Neural progenitor cell (in vitro differentiated cells): ENCODE data around the gene MEGF10. TPM values are rescaled to one million over a fixed set of nuclear protein-coding genes. Genes with fewer than 3 reads are reported as not detected.
A peak's percentile ranks its signal among the peaks of the same experiment; 100 is the strongest.

ENCODE experiments used
- DNase-seq: peaks from one replicate; pipeline ENCODE4 v3.0.0-alpha.2; 2016; ENCODE audit warnings: low spot score
- H2AFZ ChIP-seq: fragments of 200-600 bp; sonication (generic); replicated peaks from 2 replicates; pipeline ENCODE4 v1.6.1; 2016; ENCODE audit warnings: antibody characterized with exemption
- H3F3A ChIP-seq: fragments of 200-600 bp; sonication (generic); 2 replicates; pipeline ENCODE4 v1.6.1; 2016; ENCODE audit warnings: antibody characterized with exemption, low read depth
- H3K27ac ChIP-seq: fragments of 200-600 bp; sonication (generic); 2 replicates; pipeline ENCODE4 v1.5.1; 2016; ENCODE audit warnings: mild to moderate bottlenecking
- H3K27me3 ChIP-seq: fragments of 200-600 bp; sonication (generic); 2 replicates; pipeline ENCODE4 v1.6.1; 2016; ENCODE audit warnings: mild to moderate bottlenecking, moderate library complexity
- H3K36me3 ChIP-seq: fragments of 200-600 bp; sonication (generic); 2 replicates; pipeline ENCODE4 v1.5.1; 2016
- H3K4me1 ChIP-seq: fragments of 200-600 bp; sonication (generic); 2 replicates; pipeline ENCODE4 v1.6.1; 2016; ENCODE audit warnings: mixed run types
- H3K4me2 ChIP-seq: fragments of 200-600 bp; sonication (generic); 2 replicates; pipeline ENCODE4 v1.6.1; 2016
- H3K4me3 ChIP-seq: fragments of 200-600 bp; sonication (generic); 2 replicates; pipeline ENCODE4 v1.5.1; 2016
- H3K79me2 ChIP-seq: fragments of 200-600 bp; sonication (generic); 2 replicates; pipeline ENCODE4 v1.6.1; 2016; ENCODE audit warnings: low read depth
- H3K9ac ChIP-seq: fragments of 200-600 bp; sonication (generic); 2 replicates; pipeline ENCODE4 v1.6.1; 2016
- H3K9me3 ChIP-seq: fragments of 200-600 bp; sonication (generic); 2 replicates; pipeline ENCODE4 v1.5.1; 2016; ENCODE audit warnings: low read depth
- H4K20me1 ChIP-seq: fragments of 200-600 bp; sonication (generic); 2 replicates; pipeline ENCODE4 v1.6.1; 2016; ENCODE audit warnings: low read depth
- H3K27ac Mint-ChIP-seq: 3 replicates; pipeline ENCODE4 v1.8.0; 2021; ENCODE audit warnings: mixed read lengths
- H3K27me3 Mint-ChIP-seq: 2 replicates; pipeline ENCODE4 v1.8.0; 2022; ENCODE audit warnings: low read depth, mild to moderate bottlenecking, inconsistent platforms, moderate library complexity, mixed read lengths; ENCODE audit not compliant: insufficient read depth
- H3K36me3 Mint-ChIP-seq: 3 replicates; pipeline ENCODE4 v1.8.0; 2021; ENCODE audit warnings: mixed read lengths
- H3K4me1 Mint-ChIP-seq: 3 replicates; pipeline ENCODE4 v1.8.0; 2021; ENCODE audit warnings: mixed read lengths
- H3K4me3 Mint-ChIP-seq: 3 replicates; pipeline ENCODE4 v1.8.0; 2021; ENCODE audit warnings: mild to moderate bottlenecking, moderate library complexity, mixed read lengths
- H3K9me3 Mint-ChIP-seq: 3 replicates; pipeline ENCODE4 v1.8.0; 2020; ENCODE audit warnings: mixed read lengths
- CTCF ChIP-seq: fragments of 200-600 bp; sonication (generic); IDR thresholded peaks from 2 replicates; pipeline ENCODE4 v1.5.1; 2017; ENCODE audit warnings: antibody characterized with exemption, mild to moderate bottlenecking
- EZH2 ChIP-seq: fragments of 200-600 bp; sonication (generic); IDR thresholded peaks from 2 replicates; pipeline ENCODE4 v1.6.1; 2017; ENCODE audit warnings: antibody characterized with exemption, mild to moderate bottlenecking, moderate library complexity
- EZH2phosphoT487 ChIP-seq: fragments of 200-600 bp; sonication (generic); IDR thresholded peaks from 2 replicates; pipeline ENCODE4 v1.6.1; 2017; ENCODE audit warnings: antibody characterized with exemption
- total RNA-seq: library from RNA; depleted of rRNA; stranded (reverse); fragments of >200 nt; gene quantifications from 2 replicates; pipeline ENCODE4 v1.2.3, GENCODE V29; 2015; ENCODE audit warnings: low replicate concordance

The MEGF10 gene
- total RNA-seq, 1 donor from 2014 or later, result 1.3 TPM

- no peaks in the 10 kb centered on the region for H3K36me3 ChIP-seq
- no peak overlapping the region for H3K27ac ChIP-seq
- no peaks in the 10 kb centered on the region for H3K27me3 ChIP-seq
- peaks cover 15% of the 10 kb centered on the region for H3K4me1 ChIP-seq
- H3K4me2 ChIP-seq, result no peak overlapping the region
- DNase-seq, result no peak
- Mint-ChIP-seq H3K4me3 (no peak overlapping the region), H3K4me1 (peaks cover 38% of the 10 kb centered on the region), H3K36me3 (peaks cover 3% of the 10 kb centered on the region), H3K9me3 (no peaks in the 10 kb centered on the region), H3K27ac (no peak overlapping the region), H3K27me3 (peaks cover 4% of the 10 kb centered on the region)
- no peak overlapping the region for H3K4me3 ChIP-seq
- TF ChIP-seq EZH2phosphoT487, result no peak
- no peak for TF ChIP-seq CTCF
- TF ChIP-seq EZH2, result no peak
- H3K9me3 ChIP-seq, result no peaks in the 10 kb centered on the region
- H3K9ac ChIP-seq, result no peak overlapping the region
- no peaks in the 10 kb centered on the region for H3F3A ChIP-seq
- no peaks in the 10 kb centered on the region for H3K79me2 ChIP-seq
- no peak overlapping the region for H2AFZ ChIP-seq
- H4K20me1 ChIP-seq, result no peaks in the 10 kb centered on the region
Measured at GRCh38 chr5:127351418-127351817, 60.8 kb downstream of the MEGF10 start.

GRCh38 chr5:127352068-127352467, 61.5 kb downstream of the MEGF10 start:
- H3K79me2 ChIP-seq, result no peaks in the 10 kb centered on the region
- DNase-seq, result no peak
- no peak overlapping the region for H3K27ac ChIP-seq
- H3K4me2 ChIP-seq, result no peak overlapping the region
- H3K9ac ChIP-seq, result no peak overlapping the region
- no peak overlapping the region for H3K27ac Mint-ChIP-seq
- H3K27me3 Mint-ChIP-seq, result peaks cover 4% of the 10 kb centered on the region
- H3K36me3 Mint-ChIP-seq, result no peaks in the 10 kb centered on the region
- no peak overlapping the region for H3K4me3 ChIP-seq
- no peaks in the 10 kb centered on the region for H3K9me3 ChIP-seq
- no peak overlapping the region for H3K4me3 Mint-ChIP-seq
- no peak for TF ChIP-seq EZH2
- TF ChIP-seq CTCF, result no peak
- no peak for TF ChIP-seq EZH2phosphoT487
- no peaks in the 10 kb centered on the region for H3K9me3 Mint-ChIP-seq
- H3K4me1 Mint-ChIP-seq, result peaks cover 40% of the 10 kb centered on the region
- no peaks in the 10 kb centered on the region for H3K36me3 ChIP-seq
- no peaks in the 10 kb centered on the region for H4K20me1 ChIP-seq
- H3K27me3 ChIP-seq, result no peaks in the 10 kb centered on the region
- H2AFZ ChIP-seq, result no peak overlapping the region
- H3F3A ChIP-seq, result no peaks in the 10 kb centered on the region
- peaks cover 15% of the 10 kb centered on the region for H3K4me1 ChIP-seq

- Mint-ChIP-seq H3K27me3 (peaks cover 4% of the 10 kb centered on the region), H3K36me3 (no peaks in the 10 kb centered on the region), H3K9me3 (no peaks in the 10 kb centered on the region), H3K4me1 (peaks cover 49% of the 10 kb centered on the region), H3K4me3 (no peak overlapping the region), H3K27ac (peak overlapping the region; percentile 31)
- Histone ChIP-seq H3K79me2 (no peaks in the 10 kb centered on the region), H3K4me2 (no peak overlapping the region), H3K27ac (no peak overlapping the region), H2AFZ (no peak overlapping the region), H3K27me3 (no peaks in the 10 kb centered on the region), H3K36me3 (no peaks in the 10 kb centered on the region), H3K9ac (no peak overlapping the region), H4K20me1 (no peaks in the 10 kb centered on the region), H3F3A (no peaks in the 10 kb centered on the region), H3K4me3 (no peak overlapping the region), H3K4me1 (peaks cover 15% of the 10 kb centered on the region), H3K9me3 (no peaks in the 10 kb centered on the region)
- no peak for TF ChIP-seq EZH2phosphoT487
- no peak for TF ChIP-seq EZH2
- no peak for TF ChIP-seq CTCF
- no peak for DNase-seq
Measured at GRCh38 chr5:127353327-127353726, 62.7 kb downstream of the MEGF10 start.
